HG02970 (cell line): ENCODE measurements around the gene CNTF.

Experiments used
- ATAC-seq: cut with Tn5 transposase; IDR thresholded peaks from one replicate; pipeline ENCODE4 v1.9.1; 2021; ENCODE audit warnings: mild to moderate bottlenecking, moderate library complexity, moderate number of reproducible peaks; ENCODE audit not compliant: unreplicated experiment, low FRiP score

Gene CNTF

GRCh38 chr11:58600510-58600909 lies 22.0 kb upstream of the CNTF start:
- ATAC-seq, result no peak

GRCh38 chr11:58606930-58607714 lies 15.3 kb upstream of the CNTF start:
- ATAC-seq, result no peak

GRCh38 chr11:58608331-58608730 lies 14.1 kb upstream of the CNTF start:
- no peak for ATAC-seq

GRCh38 chr11:58609723-58610122 lies 12.7 kb upstream of the CNTF start:
- ATAC-seq, result no peak

- ATAC-seq, result no peak
These were observed 9.2 kb upstream of the CNTF start for GRCh38 chr11:58613228-58613627.

GRCh38 chr11:58615559-58615958 lies 6.9 kb upstream of the CNTF start:
- no peak for ATAC-seq

GRCh38 chr11:58616594-58616993 lies 5.9 kb upstream of the CNTF start:
- no peak for ATAC-seq

GRCh38 chr11:58617976-58618557 lies 4.4 kb upstream of the CNTF start:
- no peak for ATAC-seq

GRCh38 chr11:58621586-58622262 lies 741 bp upstream of the CNTF start:
- ATAC-seq, result no peak

GRCh38 chr11:58625086-58625485 lies 2.6 kb downstream of the CNTF start:
- no peak for ATAC-seq

GRCh38 chr11:58625826-58626460 lies 3.5 kb downstream of the CNTF start:
- ATAC-seq, result no peak

- ATAC-seq, result no peak
These were observed 4.5 kb downstream of the CNTF start for GRCh38 chr11:58626934-58627483.

GRCh38 chr11:58628446-58628845 lies 6.0 kb downstream of the CNTF start:
- no peak for ATAC-seq

GRCh38 chr11:58629857-58630256 lies 7.4 kb downstream of the CNTF start:
- no peak for ATAC-seq

- ATAC-seq, result no peak
These were observed 8.9 kb downstream of the CNTF start for GRCh38 chr11:58631378-58631777.

GRCh38 chr11:58632510-58632909 lies 10.0 kb downstream of the CNTF start:
- ATAC-seq, result no peak

- ATAC-seq, result no peak
These were observed 14.1 kb downstream of the CNTF start for GRCh38 chr11:58636587-58636986.

- no peak for ATAC-seq
These were observed 14.9 kb downstream of the CNTF start for GRCh38 chr11:58637371-58637770.

- no peak for ATAC-seq
These were observed 16.6 kb downstream of the CNTF start for GRCh38 chr11:58639103-58639502.

GRCh38 chr11:58639669-58640068 lies 17.2 kb downstream of the CNTF start:
- ATAC-seq, result no peak
